Lung microvascular endothelial cell (primary cell): ENCODE data around the gene PPM1H. TPM values are rescaled to one million over a fixed set of nuclear protein-coding genes. Genes with fewer than 3 reads are reported as not detected.
"Not testable (repeated sequence)": the region's sequence is repeated elsewhere in the genome, so short reads cannot be mapped to it uniquely, and the experiment has no call there.

ENCODE experiments used
- DNase-seq, 2 donors: peaks; one replicate each; pipeline versions ENCODE4 v3.0.0 to v3.0.0-alpha.2; 2010; ENCODE audit warnings: low read depth in 2 of 2
- total RNA-seq: library from RNA; depleted of rRNA; stranded (reverse); fragments of >200 nt; gene quantifications from 2 replicates; pipeline ENCODE4 v1.2.1, GENCODE V29; 2014

PPM1H gene, protein sequence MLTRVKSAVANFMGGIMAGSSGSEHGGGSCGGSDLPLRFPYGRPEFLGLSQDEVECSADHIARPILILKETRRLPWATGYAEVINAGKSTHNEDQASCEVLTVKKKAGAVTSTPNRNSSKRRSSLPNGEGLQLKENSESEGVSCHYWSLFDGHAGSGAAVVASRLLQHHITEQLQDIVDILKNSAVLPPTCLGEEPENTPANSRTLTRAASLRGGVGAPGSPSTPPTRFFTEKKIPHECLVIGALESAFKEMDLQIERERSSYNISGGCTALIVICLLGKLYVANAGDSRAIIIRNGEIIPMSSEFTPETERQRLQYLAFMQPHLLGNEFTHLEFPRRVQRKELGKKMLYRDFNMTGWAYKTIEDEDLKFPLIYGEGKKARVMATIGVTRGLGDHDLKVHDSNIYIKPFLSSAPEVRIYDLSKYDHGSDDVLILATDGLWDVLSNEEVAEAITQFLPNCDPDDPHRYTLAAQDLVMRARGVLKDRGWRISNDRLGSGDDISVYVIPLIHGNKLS
- total RNA-seq: 0.40 and 1.3 TPM in 2 replicates

DNA sequence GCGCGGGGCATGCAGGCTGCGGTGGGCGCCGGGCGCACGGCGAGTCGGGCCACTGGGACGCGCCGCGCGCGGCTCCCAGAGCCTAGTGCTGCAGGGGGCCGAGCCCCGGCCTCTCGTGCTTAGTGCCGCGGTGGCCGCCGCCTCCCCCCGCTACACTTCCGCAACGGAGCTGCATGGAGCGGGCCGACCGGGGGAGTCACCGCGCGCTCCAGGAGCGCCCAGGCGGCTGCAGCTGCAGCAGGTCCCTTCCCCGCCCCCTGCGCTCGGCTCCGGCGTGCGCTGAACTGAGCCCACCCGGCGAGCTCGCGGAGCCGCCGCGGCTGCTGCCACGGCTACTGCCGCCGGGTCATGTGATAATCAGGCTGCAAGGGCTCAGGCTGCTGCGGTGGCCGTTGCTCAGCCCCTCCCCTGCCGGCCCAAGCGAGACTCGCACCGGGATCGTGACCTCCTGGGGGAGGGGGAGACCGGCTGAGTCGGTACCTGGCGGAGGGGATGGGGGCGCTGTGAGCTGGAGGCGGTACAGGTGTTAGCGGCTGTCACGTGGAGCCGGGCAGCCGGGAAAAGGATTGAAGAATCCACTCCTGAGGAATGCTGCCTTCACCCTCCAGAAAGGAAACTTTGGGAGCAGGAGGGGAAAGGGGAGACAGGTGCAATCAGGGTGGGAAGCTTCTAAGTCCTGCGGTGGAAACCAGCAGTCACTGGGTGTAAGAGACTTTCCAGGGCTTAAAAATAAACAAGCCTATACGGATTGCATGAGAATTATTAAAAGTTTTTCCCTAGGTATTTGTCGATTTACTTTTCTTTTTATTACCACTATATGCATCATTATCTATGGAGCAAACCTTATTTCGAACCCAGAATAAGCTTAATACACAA, at the start of gene PPM1H:
PPM1H (minus strand) TSS at position 352 of the 876 bp plus-strand sequence. CDS start 414 bp downstream, outside the sequence.
- DNase-seq: peak; percentile 46 to 58

DNA sequence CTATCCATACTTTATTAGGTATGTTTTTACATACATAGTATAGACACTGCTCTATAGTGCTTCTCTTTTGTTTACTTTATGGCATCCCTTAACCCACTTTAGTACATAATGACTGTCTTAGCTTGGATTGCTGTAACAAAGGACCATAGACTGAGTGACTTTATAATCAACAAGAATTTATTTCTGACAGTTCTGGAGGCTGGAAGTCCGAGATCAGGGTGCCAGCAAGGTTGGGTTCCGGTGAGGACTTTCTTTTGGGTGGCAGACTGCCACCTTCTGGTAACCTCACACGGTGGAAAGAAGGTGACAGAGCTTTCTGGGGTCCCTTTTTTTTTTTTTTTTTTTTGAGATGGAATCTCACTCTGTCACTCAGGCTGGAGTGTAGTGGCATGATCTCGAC, 48.6 kb upstream of the PPM1H start:
- DNase-seq: no peak

DNA sequence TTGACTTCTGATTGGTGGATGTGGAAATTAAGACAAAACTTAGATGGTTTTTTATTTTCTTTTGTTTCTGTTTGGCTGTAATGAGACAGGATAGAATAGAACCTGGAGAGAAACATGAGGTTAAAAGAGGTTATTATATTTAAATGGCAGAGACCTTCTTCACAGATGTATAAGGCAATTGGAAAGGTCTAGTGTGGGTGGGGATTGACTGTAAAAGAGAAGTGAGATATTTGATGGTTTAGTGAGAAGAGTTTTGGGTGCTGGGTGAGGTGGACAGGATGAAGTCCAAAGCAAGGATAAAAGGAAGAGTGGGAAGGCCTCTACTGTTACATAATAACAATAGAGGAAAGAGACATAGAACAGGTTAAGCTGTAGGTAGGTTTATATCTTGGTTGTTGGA, 43.8 kb upstream of the PPM1H start:
- DNase-seq: no peak

DNA sequence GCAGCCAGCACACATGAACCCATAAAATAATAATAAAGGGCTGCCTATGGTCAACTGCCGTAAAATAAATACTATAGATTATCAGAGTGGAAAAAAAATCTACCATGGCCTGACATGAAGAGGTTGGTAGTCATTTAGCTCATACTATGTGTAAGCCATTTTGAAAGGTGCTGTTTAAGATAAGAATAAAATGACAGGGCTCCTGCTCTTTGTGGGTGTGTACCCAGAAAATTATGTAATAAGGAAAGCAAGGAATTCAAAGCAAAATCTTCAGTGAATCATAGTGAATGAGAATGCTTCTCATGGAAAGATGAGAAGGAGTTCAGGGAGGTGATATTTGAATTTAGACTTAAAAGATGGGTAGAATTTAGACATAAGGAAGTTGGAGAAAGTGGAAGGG, 42.9 kb upstream of the PPM1H start:
- DNase-seq: no peak

DNA sequence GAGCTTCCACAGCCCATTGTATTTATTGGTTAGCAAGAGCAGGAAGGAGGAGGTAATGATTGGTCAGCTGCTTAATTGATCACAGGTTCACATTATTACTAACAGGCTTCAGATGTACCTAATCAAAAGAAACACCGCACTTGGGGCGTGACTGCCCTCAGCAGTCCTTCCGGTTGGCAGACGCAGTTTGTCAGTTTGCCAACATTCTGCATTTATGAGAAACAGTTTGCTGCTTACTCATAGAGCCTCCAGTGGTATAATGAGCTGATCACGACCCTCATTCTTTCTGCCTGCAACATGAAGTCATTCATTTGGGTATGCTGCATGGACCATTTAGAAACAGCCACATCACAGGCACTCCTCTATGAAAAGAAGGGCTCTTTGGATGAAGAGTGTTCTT, 42.5 kb upstream of the PPM1H start:
- DNase-seq: peak in 1 of 2 donors; percentile 12

DNA sequence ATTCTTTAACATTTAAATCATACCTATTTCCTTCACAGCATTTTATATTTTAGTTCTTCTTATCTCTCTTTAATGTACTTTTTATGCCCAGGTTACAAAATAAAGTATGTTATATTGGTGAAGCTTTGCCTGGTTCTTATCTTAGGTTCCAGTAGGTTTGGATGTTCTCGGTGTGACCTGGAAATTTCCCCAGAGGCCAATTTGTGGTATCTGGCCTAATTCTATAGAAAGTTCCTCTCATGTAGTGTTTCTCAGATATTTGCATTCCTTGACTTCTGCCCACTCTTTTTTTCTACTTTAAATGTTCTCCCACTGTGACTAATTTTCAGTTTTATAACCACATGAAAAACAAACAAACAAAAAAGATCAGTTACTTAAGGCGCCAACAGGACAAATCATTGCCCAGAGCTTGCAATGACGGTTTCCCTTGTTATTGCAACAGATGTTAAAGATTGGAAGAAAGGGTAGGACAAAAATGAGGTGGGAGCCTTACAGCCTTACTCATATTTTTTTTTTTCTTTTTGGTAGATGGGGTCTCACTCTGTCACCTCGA, 41.2 kb upstream of the PPM1H start:
- no peak for DNase-seq

DNA sequence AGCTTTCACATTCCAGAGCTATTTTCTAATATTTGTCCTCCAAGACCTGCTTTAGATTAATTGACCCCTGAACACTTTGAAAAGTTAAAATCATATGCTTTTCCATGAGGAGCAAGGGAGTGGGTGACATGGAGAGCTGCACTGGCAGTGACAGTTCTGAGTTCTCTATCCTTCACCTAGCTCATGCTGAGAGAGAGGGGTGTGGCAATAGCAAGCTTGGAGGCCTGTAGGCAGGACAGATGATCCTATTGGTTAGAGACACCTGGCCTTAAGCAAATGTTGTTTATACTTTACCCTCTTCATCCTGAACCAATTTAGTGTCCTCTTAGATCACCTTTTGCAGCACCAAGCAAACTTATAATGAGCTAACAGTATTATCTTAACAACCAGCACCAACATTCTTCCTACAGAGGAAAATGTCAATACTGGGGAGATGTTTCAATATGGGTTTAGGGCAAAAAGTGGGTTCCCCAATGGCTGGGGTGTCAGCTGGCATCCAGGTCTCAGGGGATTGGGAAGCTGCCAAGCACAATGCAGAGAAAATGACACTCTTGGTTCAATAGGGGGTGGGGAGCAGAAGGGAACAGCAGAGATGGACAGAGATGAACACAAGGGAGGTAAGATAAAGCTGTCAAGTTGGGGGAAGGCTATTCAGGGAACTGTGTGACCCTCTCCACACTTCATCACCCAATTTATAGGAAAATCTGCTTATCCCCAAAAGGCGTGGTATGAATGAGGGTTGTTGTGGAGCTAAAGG, 37.0 kb upstream of the PPM1H start:
- DNase-seq: no peak

DNA sequence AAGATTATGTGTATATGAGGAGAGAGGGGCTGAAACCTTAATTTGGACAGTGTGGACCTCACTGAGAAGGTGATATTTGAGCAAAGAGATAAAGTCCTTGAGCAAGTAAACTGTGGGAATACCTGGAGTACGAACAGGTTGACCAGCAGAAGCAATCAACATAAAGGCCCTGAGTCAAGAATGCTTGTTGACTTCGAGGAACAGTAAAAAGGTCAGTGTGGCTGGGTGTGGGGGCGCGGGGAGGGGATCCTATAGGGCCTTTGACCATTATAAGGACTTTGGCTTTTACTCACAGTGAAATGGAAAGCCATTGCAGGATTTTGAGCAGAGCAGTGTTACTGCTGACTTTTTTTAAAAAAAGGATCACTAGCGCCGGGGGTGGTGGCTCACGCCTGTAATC, 34.7 kb upstream of the PPM1H start:
- DNase-seq: no peak

DNA sequence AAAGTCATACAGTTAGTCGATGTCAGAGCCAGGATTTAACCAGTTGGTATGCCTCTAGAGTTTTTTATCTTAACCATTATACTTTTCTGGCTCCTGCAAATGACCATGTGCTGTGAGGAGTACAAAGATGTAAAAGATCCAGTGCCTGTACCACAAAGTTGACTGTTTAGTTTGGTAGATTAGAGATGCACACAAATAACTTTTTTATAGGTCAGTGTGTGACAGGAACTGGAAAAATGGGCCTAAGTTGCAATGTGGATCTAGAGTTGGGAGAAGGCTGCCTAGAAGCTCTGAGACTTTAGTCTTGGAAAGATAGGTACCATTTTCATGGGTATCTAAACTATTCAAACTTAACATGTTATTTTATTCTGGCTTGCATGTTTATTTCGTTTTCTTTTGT, 32.8 kb upstream of the PPM1H start:
- DNase-seq: no peak

DNA sequence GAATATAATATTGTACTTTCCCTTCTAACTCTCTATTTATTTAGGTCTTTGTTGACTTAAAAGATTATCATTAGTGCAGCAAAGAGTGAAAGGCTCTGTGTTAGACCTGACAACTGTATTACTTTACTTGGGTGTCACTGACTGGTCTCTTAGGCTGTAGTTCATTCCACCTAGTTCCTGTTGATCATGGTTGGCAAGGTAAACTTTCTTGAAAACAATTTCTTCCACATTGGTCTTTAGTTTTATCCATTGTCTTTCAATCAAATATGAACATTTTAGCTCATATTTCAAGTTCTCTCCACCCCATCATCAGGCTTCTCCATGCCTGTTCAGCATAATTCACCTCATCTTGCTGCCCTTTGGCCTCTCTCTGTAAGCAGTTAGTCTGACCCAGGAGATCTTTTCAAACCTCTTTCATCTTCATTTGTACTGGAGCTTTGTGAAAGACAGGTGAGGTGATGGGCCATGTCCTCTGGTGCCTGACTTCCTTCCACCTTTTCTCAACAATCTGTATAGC, 32.1 kb upstream of the PPM1H start:
- DNase-seq: no peak

DNA sequence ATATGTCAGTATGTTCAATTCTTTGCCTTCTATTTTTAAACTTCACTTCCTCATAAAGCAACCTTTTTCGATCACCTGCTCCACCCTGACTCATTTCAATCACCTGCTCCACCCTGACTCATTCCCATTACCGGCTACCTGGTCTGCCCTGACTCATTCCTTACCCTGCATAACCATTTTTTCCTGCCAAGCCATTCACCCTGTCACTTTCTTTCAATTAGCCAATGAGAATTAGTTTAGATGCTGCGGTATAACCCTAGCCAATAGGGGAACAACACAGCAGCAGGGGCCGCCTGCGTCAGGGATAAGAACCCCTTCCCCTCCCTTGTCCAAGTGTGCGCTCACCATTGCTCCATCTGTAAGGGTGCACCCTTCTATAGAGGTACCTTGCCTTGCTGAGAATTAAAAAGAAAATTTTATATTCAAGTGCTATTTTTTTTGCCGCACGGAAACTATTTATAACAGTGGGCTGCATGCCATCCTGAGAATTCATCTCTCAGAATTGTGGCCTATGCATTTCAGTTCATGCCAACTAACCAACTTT, 31.6 kb upstream of the PPM1H start:
- DNase-seq: not testable (repeated sequence)

DNA sequence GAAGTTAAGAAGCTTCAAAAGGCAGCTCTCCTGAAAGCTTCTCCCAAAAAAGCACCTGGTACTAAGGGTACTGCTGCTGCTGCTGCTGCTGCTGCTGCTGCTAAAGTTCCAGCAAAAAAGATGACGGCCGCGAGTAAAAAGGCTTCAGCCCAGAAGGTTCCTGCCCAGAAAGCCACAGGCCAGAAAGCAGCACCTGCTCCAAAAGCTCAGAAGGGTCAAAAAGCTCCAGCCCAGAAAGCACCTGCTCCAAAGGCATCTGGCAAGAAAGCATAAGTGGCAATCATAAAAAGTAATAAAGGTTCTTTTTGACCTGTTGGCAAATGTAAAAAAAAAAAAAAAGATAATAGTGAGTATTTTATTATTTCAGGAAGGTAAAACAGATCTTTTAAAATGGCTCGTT, 30.8 kb upstream of the PPM1H start:
- DNase-seq: not testable (repeated sequence)

DNA sequence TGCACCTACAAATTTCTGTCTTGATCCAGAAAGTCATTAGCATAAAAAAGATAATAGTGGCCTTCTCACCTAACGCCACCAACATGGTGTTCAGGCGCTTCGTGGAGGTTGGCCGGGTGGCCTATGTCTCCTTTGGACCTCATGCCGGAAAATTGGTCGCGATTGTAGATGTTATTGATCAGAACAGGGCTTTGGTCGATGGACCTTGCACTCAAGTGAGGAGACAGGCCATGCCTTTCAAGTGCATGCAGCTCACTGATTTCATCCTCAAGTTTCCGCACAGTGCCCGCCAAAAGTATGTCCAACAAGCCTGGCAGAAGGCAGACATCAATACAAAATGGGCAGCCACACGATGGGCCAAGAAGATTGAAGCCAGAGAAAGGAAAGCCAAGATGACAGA, 30.3 kb upstream of the PPM1H start:
- DNase-seq: not testable (repeated sequence)

DNA sequence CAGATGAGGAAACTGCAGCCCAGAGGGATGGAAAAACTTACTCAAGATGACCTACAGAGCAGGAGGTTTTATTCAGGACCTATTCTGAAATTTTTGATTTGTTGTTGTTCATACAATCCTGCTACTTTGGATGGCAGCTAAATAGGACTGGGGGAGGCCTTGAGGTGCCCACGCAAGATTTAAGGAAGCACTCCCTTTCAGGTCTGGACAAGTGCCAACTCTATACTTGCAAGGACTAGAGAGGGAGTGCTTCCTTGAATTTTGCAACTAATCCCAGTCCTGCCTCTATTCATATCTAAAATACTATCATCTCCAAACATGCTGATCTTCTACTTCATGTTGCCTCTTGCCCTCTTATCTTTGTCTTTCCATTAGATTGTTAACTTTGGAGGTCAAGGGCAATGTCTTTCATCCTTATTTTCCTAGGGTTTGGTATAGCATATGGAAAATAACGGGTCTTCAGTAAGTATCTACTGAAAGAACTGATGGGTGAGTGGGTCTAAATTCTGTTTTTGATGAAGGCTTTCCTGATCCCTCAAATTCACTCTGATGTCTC, 28.6 kb upstream of the PPM1H start:
- no peak for DNase-seq

DNA sequence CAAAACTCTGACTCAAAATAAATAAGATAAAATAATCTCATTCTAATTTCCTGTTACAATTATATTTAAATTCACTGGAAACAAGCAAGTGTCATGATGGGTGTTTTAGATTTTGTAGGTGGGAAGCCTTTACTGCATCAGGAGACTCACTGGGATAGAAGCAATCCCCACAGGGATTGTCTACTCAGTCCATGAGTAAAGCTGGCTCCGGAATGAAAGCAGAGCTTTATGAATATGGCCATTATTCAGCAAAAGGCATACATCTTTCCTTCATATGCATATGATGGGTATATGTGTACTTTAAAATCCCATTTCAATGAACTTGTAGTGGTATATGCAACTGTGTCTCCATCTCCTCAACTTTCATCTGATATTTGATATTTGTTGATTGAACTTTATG, 25.4 kb upstream of the PPM1H start:
- no peak for DNase-seq

DNA sequence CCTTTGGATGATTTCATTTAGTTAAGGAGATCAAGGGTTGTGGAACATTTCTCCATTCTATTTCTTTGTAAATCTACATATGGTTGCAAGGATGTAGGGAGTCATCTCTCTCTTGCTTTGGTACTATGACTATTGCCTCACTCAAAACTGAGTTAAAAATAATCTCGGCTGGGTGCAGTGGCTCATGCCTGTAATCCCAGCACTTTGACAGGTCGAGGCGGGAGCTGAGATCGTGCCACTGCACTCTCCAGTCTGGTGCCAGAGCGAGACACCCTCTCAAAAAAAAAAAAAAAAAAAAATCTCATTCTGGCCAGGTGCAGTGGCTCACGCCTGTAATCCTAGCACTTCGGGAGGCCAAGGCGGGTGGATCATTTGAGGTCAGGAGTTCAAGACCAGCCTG, 24.8 kb upstream of the PPM1H start:
- no peak for DNase-seq

DNA sequence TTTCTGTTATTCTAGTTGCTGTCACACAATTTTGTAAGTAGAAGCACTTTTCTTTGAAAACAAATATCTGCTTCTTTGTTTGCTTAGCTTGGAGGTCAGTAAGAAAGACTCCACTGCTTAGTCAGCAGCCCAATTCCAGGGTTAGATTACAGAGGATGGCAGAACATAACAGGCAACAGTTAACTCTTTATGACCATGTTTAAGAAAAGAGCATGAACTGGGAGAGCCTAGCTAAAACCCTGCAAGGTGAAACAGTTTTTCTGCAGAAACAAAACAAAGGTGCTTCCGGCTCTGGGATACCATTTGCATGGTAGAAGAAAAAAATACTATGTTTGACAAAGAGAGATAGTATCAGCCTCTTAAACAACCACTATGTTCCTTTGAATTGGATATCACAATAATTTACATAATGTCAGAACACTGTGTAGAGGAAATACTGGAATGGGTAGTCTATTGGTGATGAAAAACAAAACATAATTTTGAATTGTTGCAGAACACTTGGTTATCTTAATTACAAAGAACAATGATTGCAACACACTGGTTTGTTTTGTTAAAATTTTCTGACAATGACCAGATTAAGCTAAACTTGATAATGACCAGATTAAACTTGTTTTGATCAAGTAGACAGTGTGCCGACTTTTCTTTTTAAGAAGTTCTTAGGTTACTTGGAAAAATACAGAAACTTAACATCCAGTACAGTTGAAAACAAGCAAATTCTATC, 22.4 kb upstream of the PPM1H start:
- no peak for DNase-seq

DNA sequence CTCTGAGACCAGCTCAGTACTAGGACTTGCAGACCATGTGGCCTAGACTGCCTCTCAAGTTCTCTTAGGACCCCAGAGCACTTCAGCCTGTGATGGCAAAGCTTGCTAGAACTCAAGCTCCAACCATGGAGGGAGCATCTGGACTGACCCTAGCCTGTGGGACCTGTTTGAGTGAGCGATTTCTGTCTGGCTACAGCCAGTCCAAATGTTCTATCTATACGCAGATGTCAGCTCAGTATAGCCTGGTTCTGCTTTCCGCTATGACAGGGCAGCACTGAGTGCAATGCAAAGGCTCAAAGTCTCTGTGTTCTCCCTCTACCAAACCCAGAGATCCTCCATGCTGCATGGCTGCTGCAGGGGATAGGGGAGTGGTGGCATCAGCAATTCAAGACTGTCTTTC, 20.7 kb upstream of the PPM1H start:
- no peak for DNase-seq

DNA sequence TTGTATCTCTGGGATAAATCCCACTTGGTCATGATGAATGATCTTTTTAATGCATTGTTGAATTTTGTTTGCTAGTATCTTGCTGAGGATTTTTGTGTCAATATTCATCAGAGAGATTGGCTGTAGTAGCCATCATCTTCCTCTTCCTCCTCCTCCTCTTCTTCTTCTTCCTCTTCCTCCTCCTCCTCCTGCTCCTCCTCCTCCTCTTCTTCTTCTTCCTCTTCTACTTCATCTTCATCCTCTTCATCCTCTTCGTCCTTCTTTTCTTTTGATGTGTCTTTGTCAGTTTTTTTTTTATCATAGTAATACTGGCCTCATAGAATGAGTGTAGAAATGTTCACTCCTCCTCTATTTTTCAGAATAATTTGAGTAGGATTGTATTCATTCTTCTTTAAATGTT, 15.4 kb upstream of the PPM1H start:
- DNase-seq: no peak

DNA sequence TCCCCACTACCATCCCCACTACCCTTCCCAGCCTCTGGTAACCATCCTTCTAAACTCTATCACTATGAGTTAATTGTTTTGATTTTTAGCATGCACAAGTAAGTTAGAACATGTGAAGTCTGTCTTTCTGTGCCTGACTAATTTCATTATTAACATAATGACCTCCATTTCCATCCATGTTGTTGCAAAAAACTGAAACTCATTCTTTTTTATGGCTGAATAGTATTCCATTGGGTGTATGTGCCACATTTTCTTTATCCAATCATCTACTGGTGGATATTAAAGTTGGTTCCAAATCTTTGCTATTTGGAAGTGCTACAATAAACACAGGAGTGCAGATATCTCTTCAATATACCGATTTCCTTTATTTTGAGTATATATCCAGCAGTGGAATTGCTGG, 13.2 kb upstream of the PPM1H start:
- DNase-seq: no peak
